PFSK-1 (cell line): ENCODE measurements around the gene PPP2R5A.

Experiments used
- POLR2AphosphoS5 ChIP-seq: IDR thresholded peaks from 2 replicates; pipeline ENCODE4 v1.6.1; 2012; ENCODE audit warnings: low read depth, mild to moderate bottlenecking, control low read depth, low read length, moderate library complexity
- SIN3A ChIP-seq: IDR thresholded peaks from 2 replicates; pipeline ENCODE4 v1.6.1; 2012; ENCODE audit warnings: mild to moderate bottlenecking, low read length, moderate library complexity, borderline replicate concordance; ENCODE audit not compliant: insufficient read depth

GRCh38 chr1:212353181-212353580 lies 68.0 kb downstream of the PPP2R5A start:
- no peak for TF ChIP-seq POLR2AphosphoS5
- no peak for TF ChIP-seq SIN3A
